Peyer's patch (tissue), 4 donors: Measurements from ENCODE around the gene SKA1.

ENCODE experiments used
- POLR2A ChIP-seq, 2 donors: fragments of 450-650 bp; IDR thresholded peaks; one replicate each; pipeline ENCODE4 v1.5.1; 2017; ENCODE audit warnings: antibody characterized with exemption in 2 of 2, mild to moderate bottlenecking in 2 of 2, moderate library complexity in 2 of 2
- TF ChIP-seq, protein P1 (sequence below), 6 experiments: fragments of 450-650 bp in 4 of 6; fragments of 200-600 bp in 2 of 6; sonication (generic) in 1 of 6; IDR thresholded peaks; one replicate each; pipeline ENCODE4 v1.5.1; 2017 to 2019; ENCODE audit warnings: antibody characterized with exemption in 6 of 6, mild to moderate bottlenecking in 3 of 6, moderate library complexity in 1 of 6

DNA sequence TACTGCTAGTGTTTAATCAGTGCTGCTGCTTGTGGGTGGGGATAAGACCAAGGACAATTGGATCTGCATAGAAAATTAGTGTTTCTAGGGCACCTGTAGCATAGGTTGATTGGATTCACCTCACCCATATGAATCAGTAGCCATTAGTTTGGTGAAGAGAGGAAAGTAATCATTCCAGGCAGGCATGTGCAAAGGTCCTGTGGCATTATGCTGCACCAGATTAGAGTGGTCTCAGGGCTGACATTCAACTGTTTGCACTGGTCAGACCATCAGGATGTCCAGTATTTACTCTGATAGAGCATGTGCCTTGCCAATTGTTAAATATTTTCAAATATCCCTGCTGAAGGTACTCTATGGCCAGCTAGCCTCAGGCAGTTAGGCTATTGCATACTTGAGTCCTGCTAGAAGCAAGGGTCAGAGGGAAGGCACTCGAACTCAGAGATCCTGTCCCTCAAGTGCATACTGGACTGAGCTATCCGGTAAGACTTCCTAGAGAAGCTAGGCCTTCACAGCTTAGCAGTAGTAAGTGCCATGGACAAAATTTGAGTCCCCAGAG is 64.7 kb downstream of the SKA1 start:
- no peak for TF ChIP-seq POLR2A (IDR thresholded peaks at IDR 0.05)
- TF ChIP-seq, protein P1, sequence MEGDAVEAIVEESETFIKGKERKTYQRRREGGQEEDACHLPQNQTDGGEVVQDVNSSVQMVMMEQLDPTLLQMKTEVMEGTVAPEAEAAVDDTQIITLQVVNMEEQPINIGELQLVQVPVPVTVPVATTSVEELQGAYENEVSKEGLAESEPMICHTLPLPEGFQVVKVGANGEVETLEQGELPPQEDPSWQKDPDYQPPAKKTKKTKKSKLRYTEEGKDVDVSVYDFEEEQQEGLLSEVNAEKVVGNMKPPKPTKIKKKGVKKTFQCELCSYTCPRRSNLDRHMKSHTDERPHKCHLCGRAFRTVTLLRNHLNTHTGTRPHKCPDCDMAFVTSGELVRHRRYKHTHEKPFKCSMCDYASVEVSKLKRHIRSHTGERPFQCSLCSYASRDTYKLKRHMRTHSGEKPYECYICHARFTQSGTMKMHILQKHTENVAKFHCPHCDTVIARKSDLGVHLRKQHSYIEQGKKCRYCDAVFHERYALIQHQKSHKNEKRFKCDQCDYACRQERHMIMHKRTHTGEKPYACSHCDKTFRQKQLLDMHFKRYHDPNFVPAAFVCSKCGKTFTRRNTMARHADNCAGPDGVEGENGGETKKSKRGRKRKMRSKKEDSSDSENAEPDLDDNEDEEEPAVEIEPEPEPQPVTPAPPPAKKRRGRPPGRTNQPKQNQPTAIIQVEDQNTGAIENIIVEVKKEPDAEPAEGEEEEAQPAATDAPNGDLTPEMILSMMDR (IDR thresholded peaks at IDR 0.05) = no peak
